ENCODE data around the gene FAM107B. TPM values are rescaled to one million over a fixed set of nuclear protein-coding genes. Genes with fewer than 3 reads are reported as not detected.
"Not testable (repeated sequence)": the region's sequence is repeated elsewhere in the genome, so short reads cannot be mapped to it uniquely, and the experiment has no call there.

The FAM107B gene
- total RNA-seq, 6 experiments from 2014 or later, result 18.7 to 43.8 (median 40.0) TPM

- Mint-ChIP-seq H3K4me1 (ENCODE audit: low read depth) (peaks cover 13% of the 10 kb centered on the region), H3K36me3 (ENCODE audit: low read depth) (no peaks in the 10 kb centered on the region; the same call in 1 of the 2 replicates)
Observed at GRCh38 chr10:14693891-14694290, 80.8 kb downstream of the FAM107B start.

GRCh38 chr10:14692344-14693076 lies 82.2 kb downstream of the FAM107B start:
- peaks cover 17% of the 10 kb centered on the region for H3K27me3 Mint-ChIP-seq (ENCODE audit: insufficient read depth)
- no peak overlapping the region for H3K27ac Mint-ChIP-seq

More at GRCh38 chr10:14693891-14694290, 80.8 kb downstream of the FAM107B start:
- no peak for DNase-seq
- Mint-ChIP-seq H3K27ac (no peak overlapping the region), H3K9me3 (no peaks in the 10 kb centered on the region), H3K4me3 (no peak overlapping the region), H3K27me3 (ENCODE audit: insufficient read depth) (peaks cover 18% of the 10 kb centered on the region)
- no peak for TF ChIP-seq CTCF (IDR thresholded peaks at IDR 0.05)

GRCh38 chr10:14691359-14691758 lies 83.3 kb downstream of the FAM107B start:
- H3K4me3 Mint-ChIP-seq, result no peak overlapping the region
- H3K9me3 Mint-ChIP-seq, result no peaks in the 10 kb centered on the region
- H3K27me3 Mint-ChIP-seq (ENCODE audit: insufficient read depth), result peaks cover 13% of the 10 kb centered on the region
- H3K4me1 Mint-ChIP-seq (ENCODE audit: low read depth), result peaks cover 13% of the 10 kb centered on the region
- DNase-seq, result no peak
- no peaks in the 10 kb centered on the region for H3K36me3 Mint-ChIP-seq (ENCODE audit: low read depth)
- H3K27ac Mint-ChIP-seq, result no peak overlapping the region
- TF ChIP-seq CTCF (IDR thresholded peaks at IDR 0.05), result no peak

More at GRCh38 chr10:14692344-14693076, 82.2 kb downstream of the FAM107B start:
- TF ChIP-seq CTCF (IDR thresholded peaks at IDR 0.05), result no peak
- Mint-ChIP-seq H3K4me3 (no peak overlapping the region), H3K36me3 (ENCODE audit: low read depth) (no peaks in the 10 kb centered on the region), H3K4me1 (ENCODE audit: low read depth) (peaks cover 13% of the 10 kb centered on the region), H3K9me3 (no peaks in the 10 kb centered on the region)
- no peak for DNase-seq

GRCh38 chr10:14688606-14689005 lies 86.1 kb downstream of the FAM107B start:
- Mint-ChIP-seq H3K4me3 (no peak overlapping the region), H3K27ac (no peak overlapping the region), H3K4me1 (ENCODE audit: low read depth) (peaks cover 13% of the 10 kb centered on the region), H3K27me3 (ENCODE audit: insufficient read depth) (peaks cover 15% of the 10 kb centered on the region), H3K36me3 (ENCODE audit: low read depth) (no peaks in the 10 kb centered on the region), H3K9me3 (no peaks in the 10 kb centered on the region)
- DNase-seq, result peak; percentile 11
- TF ChIP-seq CTCF (IDR thresholded peaks at IDR 0.05), result no peak

GRCh38 chr10:14688189-14688588 lies 86.5 kb downstream of the FAM107B start:
- H3K27ac Mint-ChIP-seq; H3K4me3 Mint-ChIP-seq; DNase-seq; H3K36me3 Mint-ChIP-seq (ENCODE audit: low read depth); H3K9me3 Mint-ChIP-seq: not testable (repeated sequence)
- Mint-ChIP-seq H3K27me3 (ENCODE audit: insufficient read depth) (peaks cover 14% of the 10 kb centered on the region), H3K4me1 (ENCODE audit: low read depth) (peaks cover 13% of the 10 kb centered on the region)

- Mint-ChIP-seq H3K27me3 (ENCODE audit: insufficient read depth) (peaks cover 17% of the 10 kb centered on the region), H3K36me3 (ENCODE audit: low read depth) (no peaks in the 10 kb centered on the region), H3K9me3 (no peaks in the 10 kb centered on the region), H3K4me3 (no peak overlapping the region), H3K27ac (no peak overlapping the region), H3K4me1 (ENCODE audit: low read depth) (peaks cover 13% of the 10 kb centered on the region)
- no peak for DNase-seq
- TF ChIP-seq CTCF (IDR thresholded peaks at IDR 0.05), result no peak
Observed at GRCh38 chr10:14687340-14687739, 87.4 kb downstream of the FAM107B start.
